Stimulated activated CD8-positive, alpha-beta memory T cell treated with anti-CD3 and anti-CD28 coated beads, Interleukin-4, amount 100 ng/mL, for 48 hours (primary cell): Measurements from ENCODE around the gene AVPI1.
"Not testable (repeated sequence)": the region's sequence is repeated elsewhere in the genome, so short reads cannot be mapped to it uniquely, and the experiment has no call there.

Source experiments
- DNase-seq: peaks from one replicate; pipeline ENCODE4 v3.0.0-alpha.2; 2020

Gene AVPI1

GRCh38 chr10:97640174-97640867, 46.7 kb downstream of the AVPI1 start, which contains the start of gene PI4K2A:
Gene PI4K2A (plus strand): TSS chr10:97640671. CDS start chr10:97640743, 72 bp downstream.
- DNase-seq, result peak; percentile 99

- DNase-seq, result not testable (repeated sequence)
Observed at GRCh38 chr10:97639090-97639489, 48.0 kb downstream of the AVPI1 start.

- DNase-seq, result no peak
Observed at GRCh38 chr10:97635577-97635976, 51.5 kb downstream of the AVPI1 start.

GRCh38 chr10:97633921-97634320, 53.1 kb downstream of the AVPI1 start:
- peak; percentile 32 for DNase-seq

- peak; percentile 92 for DNase-seq
Observed at GRCh38 chr10:97632949-97633884, 53.8 kb downstream of the AVPI1 start, which contains the start of gene MORN4. Gene MORN4 (minus strand): TSS chr10:97633500. CDS start chr10:97619653, 13,847 bp downstream.

- no peak for DNase-seq
Observed at GRCh38 chr10:97631098-97631497, 55.9 kb downstream of the AVPI1 start.

- no peak for DNase-seq
Observed at GRCh38 chr10:97629289-97629688, 57.8 kb downstream of the AVPI1 start.

GRCh38 chr10:97628228-97628627, 58.8 kb downstream of the AVPI1 start:
- no peak for DNase-seq

GRCh38 chr10:97627731-97628130, 59.3 kb downstream of the AVPI1 start:
- no peak for DNase-seq
